Measurements from ENCODE around the gene RABGAP1L. TPM values are rescaled to one million over a fixed set of nuclear protein-coding genes. Genes with fewer than 3 reads are reported as not detected.

RABGAP1L gene
- total RNA-seq, 2 experiments from 2014 or later = 98.1 to 158 TPM

DNA sequence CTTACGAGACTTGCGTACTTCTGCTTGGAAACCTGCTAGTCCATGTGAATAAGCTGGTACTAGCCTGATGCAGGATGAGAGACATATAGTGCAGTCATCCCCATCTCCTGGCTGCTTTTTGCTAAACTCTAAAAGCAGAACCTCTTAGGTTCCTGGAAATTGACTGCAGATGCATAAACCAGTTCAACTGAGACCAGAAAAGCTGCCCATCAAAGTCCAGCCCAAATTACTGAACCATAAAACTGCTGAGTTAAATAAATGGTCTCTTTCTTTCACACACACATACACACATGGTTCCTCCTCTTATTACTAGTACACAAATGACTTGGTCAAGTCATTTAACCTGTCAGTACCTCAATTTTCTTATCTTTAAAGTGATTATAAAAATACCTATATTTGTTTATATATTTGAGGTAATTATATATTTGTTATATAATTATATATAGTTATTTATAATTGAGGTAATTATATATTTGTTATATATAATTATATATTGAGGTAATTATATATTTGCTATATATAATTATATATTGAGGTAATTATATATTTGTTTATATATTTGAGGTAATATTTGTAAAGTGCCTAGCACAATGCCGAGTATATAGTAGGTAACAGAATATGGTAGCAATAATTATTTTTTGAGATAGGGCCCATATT lies 25.2 kb upstream of the RABGAP1L start:
- H3K4me2 ChIP-seq (ENCODE audit: low read length) = peak overlapping the region; percentile 28; the same call in 1 of the 2 replicates
- ChIA-PET CTCF (ENCODE audit: unreplicated experiment) (interaction anchor here (0.5 kb wide), 1 partner anchor 634 kb away, joined by 3 read pairs; no protein-coding TSS in a partner anchor), POLR2A (interaction anchor here (0.6 kb wide), 1 partner anchor 1562 kb away, joined by 4 read pairs; no protein-coding TSS in a partner anchor)
- no peaks in the 10 kb centered on the region for H3K9me2 ChIP-seq (ENCODE audit: insufficient read depth, low read length)
- no peaks in the 10 kb centered on the region for H3K36me3 ChIP-seq (ENCODE audit: insufficient read depth, low read length)
- peak; percentile 77 for DNase-seq (ENCODE audit: low spot score)
- H3K27ac ChIP-seq (ENCODE audit: low read depth, low read length, poor library complexity, severe bottlenecking) = no peak overlapping the region
- H3K79me2 ChIP-seq (ENCODE audit: insufficient read depth, low read depth, low read length) = no peaks in the 10 kb centered on the region
- no peak overlapping the region for H3K4me3 ChIP-seq (ENCODE audit: low read depth, low read length, poor library complexity, severe bottlenecking)
- intact Hi-C loops (cut with micrococcal nuclease; ENCODE audit: unreplicated experiment) = no loop called here
- H3K4me1 ChIP-seq (ENCODE audit: insufficient read depth, low read length, poor library complexity, severe bottlenecking) = peaks cover 23% of the 10 kb centered on the region
- no peaks in the 10 kb centered on the region for H3K9me3 ChIP-seq (ENCODE audit: low read length)
- 0 out of 2 replicates have a peak overlapping the region, but pooled peaks have one; percentile 1 for H2AFZ ChIP-seq (ENCODE audit: low read length)
- H4K20me1 ChIP-seq (ENCODE audit: insufficient read depth, low read length) = no peaks in the 10 kb centered on the region
- no peak for TF ChIP-seq EZH2phosphoT487 (IDR thresholded peaks at IDR 0.05; ENCODE audit: borderline replicate concordance, low read depth, low read length)
- TF ChIP-seq, protein P1, sequence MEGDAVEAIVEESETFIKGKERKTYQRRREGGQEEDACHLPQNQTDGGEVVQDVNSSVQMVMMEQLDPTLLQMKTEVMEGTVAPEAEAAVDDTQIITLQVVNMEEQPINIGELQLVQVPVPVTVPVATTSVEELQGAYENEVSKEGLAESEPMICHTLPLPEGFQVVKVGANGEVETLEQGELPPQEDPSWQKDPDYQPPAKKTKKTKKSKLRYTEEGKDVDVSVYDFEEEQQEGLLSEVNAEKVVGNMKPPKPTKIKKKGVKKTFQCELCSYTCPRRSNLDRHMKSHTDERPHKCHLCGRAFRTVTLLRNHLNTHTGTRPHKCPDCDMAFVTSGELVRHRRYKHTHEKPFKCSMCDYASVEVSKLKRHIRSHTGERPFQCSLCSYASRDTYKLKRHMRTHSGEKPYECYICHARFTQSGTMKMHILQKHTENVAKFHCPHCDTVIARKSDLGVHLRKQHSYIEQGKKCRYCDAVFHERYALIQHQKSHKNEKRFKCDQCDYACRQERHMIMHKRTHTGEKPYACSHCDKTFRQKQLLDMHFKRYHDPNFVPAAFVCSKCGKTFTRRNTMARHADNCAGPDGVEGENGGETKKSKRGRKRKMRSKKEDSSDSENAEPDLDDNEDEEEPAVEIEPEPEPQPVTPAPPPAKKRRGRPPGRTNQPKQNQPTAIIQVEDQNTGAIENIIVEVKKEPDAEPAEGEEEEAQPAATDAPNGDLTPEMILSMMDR (conservative IDR thresholded peaks at IDR 0.05; ENCODE audit: low read length) = no peak
- BruUV-seq (replicated peaks) = no TSS peak

GRCh38 chr1:174135211-174135610 lies 24.1 kb upstream of the RABGAP1L start:
- Histone ChIP-seq H3K4me3 (ENCODE audit: low read depth, low read length, poor library complexity, severe bottlenecking) (no peak overlapping the region), H2AFZ (ENCODE audit: low read length) (no peak overlapping the region; the same call in 1 of the 2 replicates), H3K9me3 (ENCODE audit: low read length) (no peaks in the 10 kb centered on the region), H3K27ac (ENCODE audit: low read depth, low read length, poor library complexity, severe bottlenecking) (no peak overlapping the region), H3K9me2 (ENCODE audit: insufficient read depth, low read length) (no peaks in the 10 kb centered on the region), H3K79me2 (ENCODE audit: insufficient read depth, low read depth, low read length) (no peaks in the 10 kb centered on the region), H3K36me3 (ENCODE audit: insufficient read depth, low read length) (no peaks in the 10 kb centered on the region), H4K20me1 (ENCODE audit: insufficient read depth, low read length) (no peaks in the 10 kb centered on the region), H3K4me2 (ENCODE audit: low read length) (no peak overlapping the region), H3K4me1 (ENCODE audit: insufficient read depth, low read length, poor library complexity, severe bottlenecking) (peaks cover 23% of the 10 kb centered on the region)
- intact Hi-C loops (cut with micrococcal nuclease; ENCODE audit: unreplicated experiment) = no loop called here
- POLR2A ChIA-PET = interaction anchor here (0.5 to 1.2 kb wide), 6 partner anchors 13 to 573 kb away, joined by 3 to 5 read pairs (median 3); partner anchors contain the start of genes GAS5 and ZBTB37
- no peak for DNase-seq (ENCODE audit: low spot score)
- BruUV-seq (replicated peaks) = no TSS peak
- no peak for TF ChIP-seq EZH2phosphoT487 (IDR thresholded peaks at IDR 0.05; ENCODE audit: borderline replicate concordance, low read depth, low read length)
- TF ChIP-seq, protein P1 (conservative IDR thresholded peaks at IDR 0.05; ENCODE audit: low read length) = no peak
- CTCF ChIA-PET (ENCODE audit: unreplicated experiment) = no interaction called here

- CTCF ChIA-PET (ENCODE audit: unreplicated experiment) = no interaction called here
- Histone ChIP-seq H3K4me2 (ENCODE audit: low read length) (no peak overlapping the region), H3K27ac (ENCODE audit: low read depth, low read length, poor library complexity, severe bottlenecking) (no peak overlapping the region), H3K79me2 (ENCODE audit: insufficient read depth, low read depth, low read length) (no peaks in the 10 kb centered on the region), H3K4me3 (ENCODE audit: low read depth, low read length, poor library complexity, severe bottlenecking) (no peak overlapping the region), H4K20me1 (ENCODE audit: insufficient read depth, low read length) (no peaks in the 10 kb centered on the region), H3K36me3 (ENCODE audit: insufficient read depth, low read length) (no peaks in the 10 kb centered on the region), H2AFZ (ENCODE audit: low read length) (no peak overlapping the region), H3K9me3 (ENCODE audit: low read length) (no peaks in the 10 kb centered on the region), H3K4me1 (ENCODE audit: insufficient read depth, low read length, poor library complexity, severe bottlenecking) (peaks cover 23% of the 10 kb centered on the region), H3K9me2 (ENCODE audit: insufficient read depth, low read length) (no peaks in the 10 kb centered on the region)
- intact Hi-C loops (cut with micrococcal nuclease; ENCODE audit: unreplicated experiment) = no loop called here
- POLR2A ChIA-PET = interaction anchor here (0.6 kb wide), 1 partner anchor 18 kb away, joined by 3 read pairs; no protein-coding TSS in a partner anchor
- no peak for DNase-seq (ENCODE audit: low spot score)
- BruUV-seq (replicated peaks) = no TSS peak
- TF ChIP-seq, protein P1 (conservative IDR thresholded peaks at IDR 0.05; ENCODE audit: low read length) = no peak
Measured at GRCh38 chr1:174136714-174137113, 22.6 kb upstream of the RABGAP1L start.

All from OCI-LY7 (cell line).